OCI-LY1 (cell line): ENCODE data around the gene SRBD1.

Experiments used
- H2AFZ ChIP-seq: fragments of 200-600 bp; sonication (generic), shearing (Covaris generic); 2 replicates; pipeline ENCODE4 v1.6.0; 2014; ENCODE audit warnings: antibody characterized with exemption, mild to moderate bottlenecking, low read length
- H3F3A ChIP-seq: fragments of 200-600 bp; sonication (generic), shearing (Covaris generic); 2 replicates; pipeline ENCODE4 v1.6.0; 2014; ENCODE audit warnings: mild to moderate bottlenecking, antibody characterized with exemption, low read length, moderate library complexity; ENCODE audit not compliant: insufficient read depth
- H3K27ac ChIP-seq: fragments of 200-600 bp; sonication (generic); 2 replicates; pipeline ENCODE4 v1.5.1; 2014; ENCODE audit warnings: low read length, mixed run types, mild to moderate bottlenecking, low read depth; ENCODE audit not compliant: poor library complexity, severe bottlenecking
- H3K27me3 ChIP-seq: fragments of 200-600 bp; sonication (generic); 2 replicates; pipeline ENCODE4 v1.6.0; 2014; ENCODE audit warnings: antibody characterized with exemption, mild to moderate bottlenecking, low read length, moderate library complexity; ENCODE audit not compliant: insufficient read depth
- H3K36me3 ChIP-seq: fragments of 200-600 bp; sonication (generic); 2 replicates; pipeline ENCODE4 v1.6.1; 2014; ENCODE audit warnings: mild to moderate bottlenecking, antibody characterized with exemption, low read length, moderate library complexity, mixed read lengths; ENCODE audit not compliant: insufficient read depth
- H3K4me1 ChIP-seq: fragments of 200-600 bp; sonication (generic); 2 replicates; pipeline ENCODE4 v1.5.1; 2014; ENCODE audit warnings: mild to moderate bottlenecking, low read length, moderate library complexity; ENCODE audit not compliant: insufficient read depth, severe bottlenecking
- H3K4me2 ChIP-seq: fragments of 200-600 bp; sonication (generic), shearing (Covaris generic); 2 replicates; pipeline ENCODE4 v1.6.1; 2014; ENCODE audit warnings: low read length
- H3K4me3 ChIP-seq: fragments of 200-600 bp; sonication (generic); 2 replicates; pipeline ENCODE4 v1.5.1; 2014; ENCODE audit warnings: low read length, low read depth, mild to moderate bottlenecking, mixed read lengths; ENCODE audit not compliant: poor library complexity, severe bottlenecking
- H3K79me2 ChIP-seq: fragments of 200-600 bp; shearing (Covaris generic); 2 replicates; pipeline ENCODE4 v1.6.1; 2016; ENCODE audit warnings: mixed run types, low read length, mixed read lengths; ENCODE audit not compliant: insufficient read depth
- H3K9ac ChIP-seq: fragments of 200-600 bp; sonication (generic), shearing (Covaris generic); 2 replicates; pipeline ENCODE4 v1.6.1; 2014; ENCODE audit warnings: mild to moderate bottlenecking, low read length, mixed read lengths
- H3K9me2 ChIP-seq: fragments of 200-600 bp; sonication (generic), shearing (Covaris generic); 2 replicates; pipeline ENCODE4 v1.6.1; 2014; ENCODE audit warnings: low read depth, mild to moderate bottlenecking, low read length, mixed read lengths
- H3K9me3 ChIP-seq: fragments of 200-600 bp; shearing (Covaris generic); 2 replicates; pipeline ENCODE4 v1.6.1; 2014; ENCODE audit warnings: low read length, mixed read lengths
- H4K20me1 ChIP-seq: fragments of 200-600 bp; sonication (generic), shearing (Covaris generic); 2 replicates; pipeline ENCODE4 v1.6.0; 2016; ENCODE audit warnings: mild to moderate bottlenecking, low read length; ENCODE audit not compliant: insufficient read depth
- EZH2 ChIP-seq: fragments of 200-600 bp; sonication (generic), shearing (Covaris generic); IDR thresholded peaks from 2 replicates; pipeline ENCODE4 v1.8.0; 2017; ENCODE audit warnings: borderline replicate concordance, mixed run types, mild to moderate bottlenecking, antibody characterized with exemption, low read length, moderate library complexity, mixed read lengths
- TF ChIP-seq, protein P1 (sequence below): fragments of 200-600 bp; sonication (generic), shearing (Covaris generic); IDR thresholded peaks from 2 replicates; pipeline ENCODE4 v1.5.1; 2017; ENCODE audit warnings: mild to moderate bottlenecking, antibody characterized with exemption, low read length, moderate library complexity, mixed read lengths

The SRBD1 gene

DNA sequence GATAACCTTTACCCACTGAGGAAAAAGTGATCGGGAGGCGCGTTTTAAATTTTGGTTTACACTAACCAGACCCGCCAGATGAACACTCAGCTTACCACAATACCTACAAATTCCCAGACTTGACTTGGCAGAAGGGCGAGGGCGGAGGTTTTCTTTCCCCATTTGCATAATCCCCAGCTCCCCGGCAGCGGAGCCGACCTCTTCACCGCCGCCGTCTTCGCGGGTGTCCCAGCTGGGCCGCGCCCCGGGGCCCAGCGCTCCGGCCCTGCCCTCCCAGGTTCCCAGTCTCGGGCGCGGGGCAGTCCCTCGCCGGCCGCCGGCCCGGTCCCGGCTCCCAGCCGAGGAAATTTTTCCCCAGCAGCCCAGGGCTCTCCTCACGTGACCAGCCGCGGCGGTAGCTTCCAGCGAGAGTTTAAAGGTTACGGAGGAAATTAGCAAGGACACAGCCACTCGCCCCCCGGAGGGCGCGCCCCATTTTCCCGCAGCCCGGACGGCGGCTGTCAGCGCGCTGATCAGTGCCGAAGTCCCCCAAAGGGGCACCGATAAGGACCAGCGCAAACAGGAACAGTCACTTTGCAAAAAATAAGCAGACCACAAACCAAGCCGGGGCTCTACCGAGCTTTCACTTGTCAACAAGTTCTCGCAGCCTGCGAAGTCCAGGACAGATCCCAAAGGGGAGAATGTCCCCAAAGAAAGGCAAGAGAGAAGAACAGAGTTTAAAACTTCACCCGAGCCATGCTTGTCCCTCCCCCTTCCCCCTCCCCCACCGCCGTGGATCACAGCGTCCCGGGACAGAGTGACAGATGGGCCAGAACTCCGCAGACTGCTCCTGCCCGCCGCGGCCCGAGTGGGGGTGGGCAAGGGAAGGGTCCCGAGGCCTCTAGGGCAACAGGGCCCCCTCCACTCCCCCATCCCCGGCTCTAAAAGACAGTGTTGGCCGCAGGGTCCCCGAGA lies 39.1 kb upstream of the SRBD1 start:
- Histone ChIP-seq H3K4me2 (peak overlapping the region; percentile 83), H3K36me3 (no peaks in the 10 kb centered on the region; the same call in 1 of the 2 replicates), H3K4me3 (peak overlapping the region; percentile 81), H3F3A (no peaks in the 10 kb centered on the region), H3K9ac (peak overlapping the region; percentile 78), H3K27ac (peak overlapping the region; percentile 40), H4K20me1 (no peaks in the 10 kb centered on the region), H3K9me3 (no peaks in the 10 kb centered on the region), H2AFZ (no peak overlapping the region), H3K4me1 (peaks cover 37% of the 10 kb centered on the region), H3K9me2 (no peaks in the 10 kb centered on the region), H3K27me3 (no peaks in the 10 kb centered on the region), H3K79me2 (peaks cover 33% of the 10 kb centered on the region)
- TF ChIP-seq, protein P1, sequence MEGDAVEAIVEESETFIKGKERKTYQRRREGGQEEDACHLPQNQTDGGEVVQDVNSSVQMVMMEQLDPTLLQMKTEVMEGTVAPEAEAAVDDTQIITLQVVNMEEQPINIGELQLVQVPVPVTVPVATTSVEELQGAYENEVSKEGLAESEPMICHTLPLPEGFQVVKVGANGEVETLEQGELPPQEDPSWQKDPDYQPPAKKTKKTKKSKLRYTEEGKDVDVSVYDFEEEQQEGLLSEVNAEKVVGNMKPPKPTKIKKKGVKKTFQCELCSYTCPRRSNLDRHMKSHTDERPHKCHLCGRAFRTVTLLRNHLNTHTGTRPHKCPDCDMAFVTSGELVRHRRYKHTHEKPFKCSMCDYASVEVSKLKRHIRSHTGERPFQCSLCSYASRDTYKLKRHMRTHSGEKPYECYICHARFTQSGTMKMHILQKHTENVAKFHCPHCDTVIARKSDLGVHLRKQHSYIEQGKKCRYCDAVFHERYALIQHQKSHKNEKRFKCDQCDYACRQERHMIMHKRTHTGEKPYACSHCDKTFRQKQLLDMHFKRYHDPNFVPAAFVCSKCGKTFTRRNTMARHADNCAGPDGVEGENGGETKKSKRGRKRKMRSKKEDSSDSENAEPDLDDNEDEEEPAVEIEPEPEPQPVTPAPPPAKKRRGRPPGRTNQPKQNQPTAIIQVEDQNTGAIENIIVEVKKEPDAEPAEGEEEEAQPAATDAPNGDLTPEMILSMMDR, result no peak
- no peak for TF ChIP-seq EZH2

DNA sequence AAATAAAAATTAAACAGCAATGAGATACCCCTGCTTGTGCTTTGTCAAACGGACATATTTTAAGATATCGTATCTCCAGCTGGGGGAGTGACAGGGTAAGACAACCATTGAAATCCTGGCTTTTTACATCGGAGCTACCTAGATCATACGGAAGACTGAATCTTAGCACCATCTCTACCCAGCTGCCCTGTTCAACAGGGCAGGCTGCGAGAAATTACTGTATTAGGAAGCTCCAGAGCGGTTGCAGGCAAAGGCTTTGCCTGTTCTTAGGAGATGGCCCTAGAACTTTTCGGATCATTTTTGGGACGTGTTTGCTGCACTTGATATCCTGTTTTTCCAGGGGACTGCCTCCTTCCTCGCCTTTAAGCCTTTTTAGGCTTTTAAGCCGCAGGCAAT lies 38.4 kb upstream of the SRBD1 start:
- Histone ChIP-seq H3K4me1 (peaks cover 30% of the 10 kb centered on the region), H3F3A (no peaks in the 10 kb centered on the region), H3K36me3 (no peaks in the 10 kb centered on the region; the same call in 1 of the 2 replicates), H3K9me2 (no peaks in the 10 kb centered on the region), H3K4me3 (peak overlapping the region; percentile 81), H3K9ac (peak overlapping the region; percentile 78), H3K27ac (peak overlapping the region; percentile 26), H3K9me3 (no peaks in the 10 kb centered on the region), H4K20me1 (no peaks in the 10 kb centered on the region), H2AFZ (no peak overlapping the region), H3K79me2 (peaks cover 27% of the 10 kb centered on the region), H3K27me3 (no peaks in the 10 kb centered on the region), H3K4me2 (peak overlapping the region; percentile 83)
- TF ChIP-seq, protein P1, result no peak; the same call in 1 of the 2 replicates
- TF ChIP-seq EZH2, result no peak

DNA sequence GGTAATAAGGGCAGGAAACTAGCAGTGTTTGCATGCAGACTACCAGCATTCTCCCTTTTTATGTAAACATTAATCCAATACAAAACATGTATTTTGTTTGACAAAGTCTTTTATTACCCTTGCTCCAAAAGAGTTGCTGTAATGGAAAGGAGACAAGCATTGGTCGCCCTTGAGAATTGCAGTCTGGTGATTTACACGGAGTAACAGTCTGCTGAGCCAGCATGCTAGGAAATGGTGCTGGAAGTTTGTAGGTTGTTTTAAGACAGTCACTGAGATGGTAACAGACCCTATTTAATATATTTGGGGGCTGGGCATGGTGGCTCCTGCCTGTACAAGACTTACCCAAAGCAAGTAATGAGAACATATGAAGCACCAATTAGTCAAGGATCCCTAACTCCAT lies 37.6 kb upstream of the SRBD1 start:
- H3K27me3 ChIP-seq, result no peaks in the 10 kb centered on the region
- H2AFZ ChIP-seq, result no peak overlapping the region
- no peak overlapping the region for H3K4me2 ChIP-seq
- no peak overlapping the region for H3K4me3 ChIP-seq
- H3K9me3 ChIP-seq, result no peaks in the 10 kb centered on the region
- no peaks in the 10 kb centered on the region for H3F3A ChIP-seq
- peaks cover 22% of the 10 kb centered on the region for H3K4me1 ChIP-seq
- no peaks in the 10 kb centered on the region for H3K9me2 ChIP-seq
- no peaks in the 10 kb centered on the region; the same call in 1 of the 2 replicates for H3K36me3 ChIP-seq
- H4K20me1 ChIP-seq, result no peaks in the 10 kb centered on the region
- H3K27ac ChIP-seq, result no peak overlapping the region
- no peak for TF ChIP-seq EZH2
- TF ChIP-seq, protein P1, result no peak
- no peak overlapping the region for H3K9ac ChIP-seq
- peaks cover 18% of the 10 kb centered on the region for H3K79me2 ChIP-seq
